ENCODE measurements around the gene MPC1L.
A peak's percentile ranks its signal among the peaks of the same experiment; 100 is the strongest.

Gene MPC1L

DNA sequence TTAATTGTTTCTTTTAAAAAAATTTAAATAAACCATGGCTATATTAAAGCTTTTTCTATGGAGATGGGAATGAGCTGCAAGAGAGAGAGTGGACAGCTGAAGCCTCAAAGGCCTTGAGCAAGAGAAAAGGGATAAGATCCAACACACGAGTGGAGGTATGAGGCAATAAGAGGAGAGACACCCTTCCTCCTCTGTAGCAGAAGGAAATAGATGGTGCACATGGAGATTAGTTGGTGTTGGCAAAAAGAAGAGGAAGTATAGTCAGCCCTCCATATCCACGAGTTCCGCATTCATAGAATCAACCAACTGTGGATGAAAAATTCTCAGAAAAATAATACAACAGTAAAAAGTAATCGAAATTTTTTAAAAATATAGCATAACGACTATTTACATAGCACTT lies 20.9 kb downstream of the MPC1L start:
- Histone ChIP-seq H3K4me3 (ENCODE audit: low read length) (no peak overlapping the region), H3K27me3 (ENCODE audit: control insufficient read depth, insufficient read depth, low read length) (no peaks in the 10 kb centered on the region), H3K9ac (ENCODE audit: low read length) (peak overlapping the region; percentile 54), H3K36me3 (ENCODE audit: control insufficient read depth, insufficient read depth, low read length) (no peaks in the 10 kb centered on the region), H3K4me1 (ENCODE audit: control insufficient read depth, insufficient read depth, low read length) (peaks cover 4% of the 10 kb centered on the region), H3K9me3 (ENCODE audit: control insufficient read depth, low read length) (no peaks in the 10 kb centered on the region)

GRCh38 chrX:40644821-40645358 lies 21.7 kb downstream of the MPC1L start:
- Histone ChIP-seq H3K27me3 (ENCODE audit: control insufficient read depth, insufficient read depth, low read length) (no peaks in the 10 kb centered on the region), H3K36me3 (ENCODE audit: control insufficient read depth, insufficient read depth, low read length) (no peaks in the 10 kb centered on the region), H3K9ac (ENCODE audit: low read length) (peak overlapping the region; percentile 54), H3K4me1 (ENCODE audit: control insufficient read depth, insufficient read depth, low read length) (peaks cover 4% of the 10 kb centered on the region), H3K9me3 (ENCODE audit: control insufficient read depth, low read length) (no peaks in the 10 kb centered on the region), H3K4me3 (ENCODE audit: low read length) (peak overlapping the region; percentile 16)

- Histone ChIP-seq H3K9ac (ENCODE audit: low read length) (peak overlapping the region; percentile 67), H3K36me3 (ENCODE audit: control insufficient read depth, insufficient read depth, low read length) (no peaks in the 10 kb centered on the region), H3K4me3 (ENCODE audit: low read length) (peak overlapping the region; percentile 56), H3K4me1 (ENCODE audit: control insufficient read depth, insufficient read depth, low read length) (peaks cover 4% of the 10 kb centered on the region), H3K27me3 (ENCODE audit: control insufficient read depth, insufficient read depth, low read length) (no peaks in the 10 kb centered on the region), H3K9me3 (ENCODE audit: control insufficient read depth, low read length) (no peaks in the 10 kb centered on the region)
These were observed 23.5 kb downstream of the MPC1L start for GRCh38 chrX:40646489-40647306.

DNA sequence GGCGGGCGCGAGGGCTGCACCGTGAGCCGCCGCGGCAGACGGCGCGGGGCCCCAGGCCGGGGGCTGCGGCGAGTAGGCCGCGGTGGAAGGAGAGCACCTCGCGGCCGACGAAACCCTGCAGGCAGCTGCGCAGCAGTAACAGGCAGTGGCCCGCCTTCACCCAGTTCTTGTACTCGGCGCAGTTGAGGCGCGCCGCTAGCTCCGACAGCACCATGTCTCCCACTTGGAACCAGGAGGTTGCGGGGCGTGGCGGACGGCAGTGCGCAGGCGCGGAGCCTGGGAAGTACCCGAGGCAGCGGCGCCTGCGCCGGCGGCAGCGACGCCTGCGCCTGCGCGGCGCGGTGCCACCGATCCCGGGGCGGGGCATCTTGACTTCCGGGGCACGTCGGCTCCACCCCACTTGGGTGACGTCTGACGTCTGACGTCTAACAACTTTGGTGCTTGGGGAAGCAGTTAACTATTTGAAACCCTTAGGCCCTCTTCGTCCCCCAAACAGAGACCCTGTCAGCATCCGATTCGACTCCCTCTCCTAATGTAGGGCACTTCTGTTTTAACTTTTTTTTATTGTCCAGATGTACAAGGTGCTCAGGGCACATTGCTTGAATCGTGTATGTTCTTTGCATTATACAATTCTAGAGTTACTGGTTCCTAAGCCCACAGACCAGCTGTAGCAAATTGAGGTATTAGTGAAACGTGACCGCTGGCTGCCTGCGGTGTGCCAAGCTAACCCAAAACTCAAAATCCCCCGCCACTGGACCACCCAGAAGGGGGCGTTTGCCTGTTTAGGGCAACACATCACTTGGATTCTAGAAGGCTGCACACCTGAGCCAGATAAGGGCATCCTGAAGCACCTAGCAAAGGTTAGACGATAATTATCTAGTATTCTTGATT lies 24.3 kb downstream of the MPC1L start, which contains the start of gene CXorf38:
Gene CXorf38 (minus strand): TSS at position 255 of the 891 bp plus-strand sequence. CDS start 41 bp downstream, at position 214.
- Histone ChIP-seq H3K4me3 (ENCODE audit: low read length) (peak within 1 kb of the TSS; percentile 56), H3K9me3 (ENCODE audit: control insufficient read depth, low read length) (no peaks in the 10 kb centered on the region), H3K27me3 (ENCODE audit: control insufficient read depth, insufficient read depth, low read length) (no peaks in the 10 kb centered on the region), H3K36me3 (ENCODE audit: control insufficient read depth, insufficient read depth, low read length) (no peaks in the 10 kb centered on the region), H3K9ac (ENCODE audit: low read length) (peak within 1 kb of the TSS; percentile 67), H3K4me1 (ENCODE audit: control insufficient read depth, insufficient read depth, low read length) (peaks cover 4% of the 10 kb centered on the region)

- Histone ChIP-seq H3K9me3 (ENCODE audit: control insufficient read depth, low read length) (no peaks in the 10 kb centered on the region), H3K4me3 (ENCODE audit: low read length) (no peak overlapping the region), H3K36me3 (ENCODE audit: control insufficient read depth, insufficient read depth, low read length) (no peaks in the 10 kb centered on the region), H3K9ac (ENCODE audit: low read length) (no peak overlapping the region), H3K4me1 (ENCODE audit: control insufficient read depth, insufficient read depth, low read length) (peaks cover 4% of the 10 kb centered on the region), H3K27me3 (ENCODE audit: control insufficient read depth, insufficient read depth, low read length) (no peaks in the 10 kb centered on the region)
These were observed 28.5 kb downstream of the MPC1L start for GRCh38 chrX:40651620-40652223.

DNA sequence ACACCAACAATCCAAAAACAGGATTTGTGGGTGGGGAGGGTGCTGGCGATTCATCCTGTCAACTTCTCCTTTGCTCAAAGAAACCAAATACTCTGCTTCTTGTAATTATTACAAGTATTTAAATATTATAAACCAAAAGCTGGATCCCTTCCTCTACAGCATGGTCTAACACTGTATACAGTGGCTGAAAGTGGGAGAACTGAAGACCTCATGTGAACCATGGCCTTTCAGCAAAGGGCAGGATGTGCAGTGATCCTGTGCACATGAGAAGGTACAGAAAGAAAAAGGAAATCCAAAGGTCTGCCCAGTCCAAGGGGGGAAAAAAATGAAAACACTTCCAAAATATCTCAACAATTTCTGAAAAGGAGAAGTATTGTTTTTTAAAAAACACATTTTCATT lies 29.4 kb downstream of the MPC1L start:
- H3K9me3 ChIP-seq (ENCODE audit: control insufficient read depth, low read length) = no peaks in the 10 kb centered on the region
- H3K4me1 ChIP-seq (ENCODE audit: control insufficient read depth, insufficient read depth, low read length) = peaks cover 4% of the 10 kb centered on the region
- H3K36me3 ChIP-seq (ENCODE audit: control insufficient read depth, insufficient read depth, low read length) = no peaks in the 10 kb centered on the region
- no peaks in the 10 kb centered on the region for H3K27me3 ChIP-seq (ENCODE audit: control insufficient read depth, insufficient read depth, low read length)
- no peak overlapping the region for H3K4me3 ChIP-seq (ENCODE audit: low read length)
- no peak overlapping the region for H3K9ac ChIP-seq (ENCODE audit: low read length)

GRCh38 chrX:40653535-40653934 lies 30.3 kb downstream of the MPC1L start:
- no peak overlapping the region for H3K9ac ChIP-seq (ENCODE audit: low read length)
- H3K27me3 ChIP-seq (ENCODE audit: control insufficient read depth, insufficient read depth, low read length) = no peaks in the 10 kb centered on the region
- H3K4me3 ChIP-seq (ENCODE audit: low read length) = no peak overlapping the region
- H3K9me3 ChIP-seq (ENCODE audit: control insufficient read depth, low read length) = no peaks in the 10 kb centered on the region
- no peaks in the 10 kb centered on the region for H3K36me3 ChIP-seq (ENCODE audit: control insufficient read depth, insufficient read depth, low read length)
- H3K4me1 ChIP-seq (ENCODE audit: control insufficient read depth, insufficient read depth, low read length) = no peaks in the 10 kb centered on the region

DNA sequence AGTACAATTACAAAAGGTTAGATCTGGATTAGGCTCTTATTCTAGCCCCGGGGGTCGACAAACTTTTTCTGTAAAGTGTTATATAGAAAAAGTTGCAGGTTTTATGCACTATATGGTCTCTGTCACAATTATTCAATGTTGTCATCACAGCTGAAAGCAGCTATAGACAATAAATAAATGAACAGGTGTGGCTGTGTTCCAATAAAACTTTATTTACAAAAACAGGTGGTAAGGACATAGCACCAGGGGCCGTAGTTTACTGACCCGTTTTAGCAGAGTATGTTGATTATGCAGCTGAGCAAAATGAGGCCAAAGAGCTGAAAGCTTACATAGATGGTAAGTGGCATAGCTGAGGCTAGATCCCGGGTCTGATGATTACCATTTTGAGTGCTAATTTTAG lies 37.2 kb downstream of the MPC1L start:
- no peak overlapping the region for H3K4me3 ChIP-seq (ENCODE audit: low read length)
- H3K27me3 ChIP-seq (ENCODE audit: control insufficient read depth, insufficient read depth, low read length) = no peaks in the 10 kb centered on the region
- H3K9ac ChIP-seq (ENCODE audit: low read length) = no peak overlapping the region
- H3K36me3 ChIP-seq (ENCODE audit: control insufficient read depth, insufficient read depth, low read length) = no peaks in the 10 kb centered on the region
- no peaks in the 10 kb centered on the region for H3K9me3 ChIP-seq (ENCODE audit: control insufficient read depth, low read length)
- H3K4me1 ChIP-seq (ENCODE audit: control insufficient read depth, insufficient read depth, low read length) = no peaks in the 10 kb centered on the region

DNA sequence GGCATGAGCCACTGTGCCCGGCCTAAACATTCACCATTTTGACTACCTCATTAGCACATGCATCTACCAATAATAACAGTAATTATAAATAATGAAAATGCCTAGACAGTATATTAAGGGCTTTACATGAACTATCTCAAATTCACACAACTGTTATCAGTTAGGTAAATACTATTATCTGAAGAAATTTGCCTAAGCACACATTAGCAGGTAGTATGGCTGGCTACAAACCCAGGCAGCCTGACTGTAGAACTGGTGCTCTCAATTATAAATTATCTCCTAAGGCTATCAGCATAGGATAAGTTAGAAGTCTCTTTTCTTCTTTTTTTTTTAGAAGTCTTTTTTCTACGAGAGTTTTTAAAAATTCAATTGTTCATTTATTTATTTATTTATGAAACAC lies 38.3 kb downstream of the MPC1L start:
- H3K4me3 ChIP-seq (ENCODE audit: low read length) = no peak overlapping the region
- no peaks in the 10 kb centered on the region for H3K9me3 ChIP-seq (ENCODE audit: control insufficient read depth, low read length)
- H3K4me1 ChIP-seq (ENCODE audit: control insufficient read depth, insufficient read depth, low read length) = no peaks in the 10 kb centered on the region
- no peaks in the 10 kb centered on the region for H3K36me3 ChIP-seq (ENCODE audit: control insufficient read depth, insufficient read depth, low read length)
- H3K27me3 ChIP-seq (ENCODE audit: control insufficient read depth, insufficient read depth, low read length) = no peaks in the 10 kb centered on the region
- no peak overlapping the region for H3K9ac ChIP-seq (ENCODE audit: low read length)

- no peak overlapping the region for H3K4me3 ChIP-seq (ENCODE audit: low read length)
- H3K9me3 ChIP-seq (ENCODE audit: control insufficient read depth, low read length) = no peaks in the 10 kb centered on the region
- H3K27me3 ChIP-seq (ENCODE audit: control insufficient read depth, insufficient read depth, low read length) = no peaks in the 10 kb centered on the region
- H3K4me1 ChIP-seq (ENCODE audit: control insufficient read depth, insufficient read depth, low read length) = no peaks in the 10 kb centered on the region
- H3K36me3 ChIP-seq (ENCODE audit: control insufficient read depth, insufficient read depth, low read length) = no peaks in the 10 kb centered on the region
- no peak overlapping the region for H3K9ac ChIP-seq (ENCODE audit: low read length)
These were observed 40.0 kb downstream of the MPC1L start for GRCh38 chrX:40663078-40663740.

DNA sequence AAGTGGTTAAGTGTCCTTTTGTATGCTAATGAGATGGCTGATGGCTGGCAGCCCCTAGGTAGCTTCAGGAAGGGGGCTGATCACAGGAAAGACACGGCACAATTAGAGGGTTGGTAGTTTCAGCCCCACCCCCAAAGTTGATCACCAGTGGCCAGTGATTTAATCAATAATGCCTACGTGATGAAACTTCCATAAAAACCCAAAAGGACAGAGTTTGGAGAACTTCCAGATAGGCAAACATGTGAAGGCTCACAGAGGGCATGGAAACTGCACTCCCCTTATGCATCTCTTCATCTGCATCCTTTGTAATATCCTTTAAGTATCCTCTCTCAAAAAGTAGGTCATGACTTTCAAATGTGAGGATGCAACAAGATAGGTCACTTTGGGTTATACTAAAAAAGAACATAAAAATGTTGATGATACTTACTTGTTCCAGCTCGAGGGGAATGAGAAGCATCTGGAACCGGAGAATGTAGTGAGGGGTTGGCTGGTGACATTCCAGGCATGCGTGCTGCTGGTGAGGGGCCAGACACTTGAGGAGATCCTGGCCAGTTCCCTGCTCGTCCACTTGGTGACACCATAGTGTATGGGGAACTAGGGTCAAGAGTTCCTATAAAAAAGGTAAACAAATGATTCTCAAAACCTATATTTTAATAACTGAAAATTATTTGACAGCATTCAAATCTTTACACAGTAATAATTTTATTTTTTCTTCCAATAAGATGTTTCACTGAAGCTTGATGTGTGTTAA lies 40.8 kb downstream of the MPC1L start:
- Histone ChIP-seq H3K9me3 (ENCODE audit: control insufficient read depth, low read length) (no peaks in the 10 kb centered on the region), H3K27me3 (ENCODE audit: control insufficient read depth, insufficient read depth, low read length) (no peaks in the 10 kb centered on the region), H3K4me3 (ENCODE audit: low read length) (no peak overlapping the region), H3K4me1 (ENCODE audit: control insufficient read depth, insufficient read depth, low read length) (no peaks in the 10 kb centered on the region), H3K36me3 (ENCODE audit: control insufficient read depth, insufficient read depth, low read length) (no peaks in the 10 kb centered on the region), H3K9ac (ENCODE audit: low read length) (no peak overlapping the region)

All from mucosa of stomach (tissue), 1 donor.